Cardiac muscle cell (in vitro differentiated cells and primary cell): Measurements from ENCODE around the gene NAV1. TPM values are rescaled to one million over a fixed set of nuclear protein-coding genes. Genes with fewer than 3 reads are reported as not detected.

ENCODE experiments used
- DNase-seq, 2 donors: peaks; one replicate each; pipeline versions ENCODE4 v3.0.0 to v3.0.0-alpha.2; 2010 to 2017; ENCODE audit warnings: low read depth in 1 of 2, low spot score in 1 of 2
- H3K27ac ChIP-seq: fragments of 200-600 bp; sonication (generic); 2 replicates; pipeline ENCODE4 v1.5.1; 2016
- H3K27me3 ChIP-seq: fragments of 200-600 bp; sonication (generic); 2 replicates; pipeline ENCODE4 v1.6.0; 2016; ENCODE audit warnings: control low read depth
- H3K36me3 ChIP-seq: fragments of 200-600 bp; sonication (generic); 2 replicates; pipeline ENCODE4 v1.5.1; 2016; ENCODE audit warnings: control low read depth
- H3K4me1 ChIP-seq: fragments of 200-600 bp; sonication (generic); 2 replicates; pipeline ENCODE4 v1.8.1; 2017; ENCODE audit warnings: low read depth, mild to moderate bottlenecking, mixed run types
- H3K4me3 ChIP-seq: fragments of 200-600 bp; sonication (generic); 2 replicates; pipeline ENCODE4 v1.5.1; 2016; ENCODE audit warnings: mild to moderate bottlenecking
- H3K9me3 ChIP-seq: fragments of 200-600 bp; sonication (generic); 2 replicates; pipeline ENCODE4 v1.5.1; 2017; ENCODE audit warnings: low read depth, mild to moderate bottlenecking, control low read depth
- polyA plus RNA-seq: library from polyadenylated mRNA; unstranded; fragments of >200 nt; fragmentation: Nextera tagmentation; extraction: Ambion mirVana; gene quantifications from 2 replicates; pipeline ENCODE4 v1.2.1, GENCODE V29; 2016
- total RNA-seq: library from RNA; depleted of rRNA; stranded (reverse); fragments of >200 nt; gene quantifications from 2 replicates; pipeline ENCODE4 v1.2.3, GENCODE V29; 2016
- TF ChIP-seq, protein P1 (sequence below): IDR thresholded peaks from 2 replicates; pipeline ENCODE4 v1.5.1; 2012; ENCODE audit warnings: low read depth, mild to moderate bottlenecking, low read length

Gene NAV1
- total and polyA plus RNA-seq, 2 experiments from 2014 or later: 99.0 to 151 TPM

DNA sequence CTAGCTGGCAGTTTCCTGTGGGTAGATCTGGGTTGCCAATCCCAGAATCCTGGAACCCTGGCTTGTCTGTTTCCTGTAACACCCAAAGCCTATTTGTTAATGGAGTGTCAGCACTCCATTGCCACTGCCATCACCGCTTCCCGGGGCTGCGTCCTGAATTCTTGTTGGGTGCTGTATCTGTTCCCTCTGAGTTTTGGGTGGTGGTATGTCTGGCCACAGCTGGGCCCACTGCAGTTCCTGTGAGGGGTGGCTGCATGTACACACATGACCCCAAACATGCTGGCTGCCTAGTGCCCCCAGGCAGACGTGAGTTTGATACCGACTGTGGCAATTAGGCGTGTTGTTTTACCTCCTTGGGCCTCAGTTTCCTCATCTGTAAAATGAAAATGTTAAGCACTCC, 29.3 kb downstream of the NAV1 start:
- Histone ChIP-seq H3K4me3 (no peak overlapping the region), H3K27ac (no peak overlapping the region), H3K4me1 (no peaks in the 10 kb centered on the region), H3K36me3 (no peaks in the 10 kb centered on the region), H3K9me3 (no peaks in the 10 kb centered on the region), H3K27me3 (no peaks in the 10 kb centered on the region)
- no peak for DNase-seq
- TF ChIP-seq, protein P1, sequence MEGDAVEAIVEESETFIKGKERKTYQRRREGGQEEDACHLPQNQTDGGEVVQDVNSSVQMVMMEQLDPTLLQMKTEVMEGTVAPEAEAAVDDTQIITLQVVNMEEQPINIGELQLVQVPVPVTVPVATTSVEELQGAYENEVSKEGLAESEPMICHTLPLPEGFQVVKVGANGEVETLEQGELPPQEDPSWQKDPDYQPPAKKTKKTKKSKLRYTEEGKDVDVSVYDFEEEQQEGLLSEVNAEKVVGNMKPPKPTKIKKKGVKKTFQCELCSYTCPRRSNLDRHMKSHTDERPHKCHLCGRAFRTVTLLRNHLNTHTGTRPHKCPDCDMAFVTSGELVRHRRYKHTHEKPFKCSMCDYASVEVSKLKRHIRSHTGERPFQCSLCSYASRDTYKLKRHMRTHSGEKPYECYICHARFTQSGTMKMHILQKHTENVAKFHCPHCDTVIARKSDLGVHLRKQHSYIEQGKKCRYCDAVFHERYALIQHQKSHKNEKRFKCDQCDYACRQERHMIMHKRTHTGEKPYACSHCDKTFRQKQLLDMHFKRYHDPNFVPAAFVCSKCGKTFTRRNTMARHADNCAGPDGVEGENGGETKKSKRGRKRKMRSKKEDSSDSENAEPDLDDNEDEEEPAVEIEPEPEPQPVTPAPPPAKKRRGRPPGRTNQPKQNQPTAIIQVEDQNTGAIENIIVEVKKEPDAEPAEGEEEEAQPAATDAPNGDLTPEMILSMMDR: no peak

DNA sequence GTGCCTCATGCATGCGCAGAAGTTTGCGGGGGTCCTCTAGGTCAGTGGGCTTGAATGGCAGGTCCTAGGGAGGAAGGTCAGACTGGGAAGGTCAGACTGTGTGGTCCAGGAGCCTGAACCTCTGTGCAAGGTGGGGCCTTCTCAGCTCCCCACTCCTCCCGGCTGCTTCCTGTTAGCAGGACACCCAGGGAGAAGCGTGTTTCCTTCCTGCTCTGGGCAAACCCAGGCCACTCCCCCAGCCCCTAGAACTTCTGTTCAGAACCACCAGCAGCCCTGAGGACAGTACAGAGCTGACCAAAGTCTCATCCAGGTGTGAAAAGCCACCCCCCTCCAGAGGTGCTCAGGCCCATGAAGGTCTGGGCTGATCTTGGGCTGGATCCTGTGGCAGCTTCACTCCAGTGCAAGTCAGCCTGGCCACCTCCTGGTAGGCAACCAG, 29.9 kb downstream of the NAV1 start:
- TF ChIP-seq, protein P1: no peak
- no peak for DNase-seq
- no peaks in the 10 kb centered on the region for H3K36me3 ChIP-seq
- H3K4me3 ChIP-seq: no peak overlapping the region
- no peaks in the 10 kb centered on the region for H3K27me3 ChIP-seq
- H3K27ac ChIP-seq: no peak overlapping the region
- H3K4me1 ChIP-seq: peaks cover 3% of the 10 kb centered on the region
- no peaks in the 10 kb centered on the region for H3K9me3 ChIP-seq

DNA sequence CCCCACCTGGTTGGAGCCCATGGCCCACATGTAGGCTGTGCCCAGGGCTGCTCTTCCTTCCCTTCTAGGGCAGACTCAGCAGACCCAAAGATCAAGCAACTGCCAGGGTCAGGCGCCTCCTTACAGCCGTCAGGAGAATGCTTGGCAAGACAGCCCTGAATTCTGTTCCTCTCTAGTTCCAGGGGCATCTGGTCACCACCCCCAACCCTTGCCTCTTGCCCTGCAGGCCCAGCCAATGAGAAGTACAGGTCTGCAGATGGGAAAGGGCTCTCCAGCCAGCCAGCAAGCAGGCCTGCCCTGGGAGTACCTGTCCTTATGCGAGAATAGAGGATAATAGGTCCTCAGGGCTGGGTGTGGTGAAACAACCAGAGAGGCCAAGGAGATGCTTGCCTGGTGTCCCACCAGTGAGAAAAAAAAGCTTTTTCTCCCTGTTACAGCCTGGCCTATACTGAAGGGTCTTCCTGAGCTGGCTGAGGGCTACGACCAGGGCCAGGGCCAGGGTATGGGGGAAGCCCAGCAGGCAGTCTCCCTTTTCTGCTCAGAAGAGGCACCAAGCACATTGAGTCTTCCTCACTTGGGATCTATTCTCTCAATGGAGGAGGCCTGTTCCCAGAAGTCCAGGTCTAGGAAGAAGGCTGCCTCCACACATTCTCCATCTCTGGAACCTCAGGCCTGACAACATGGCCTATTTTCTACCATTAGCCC, 31.4 kb downstream of the NAV1 start:
- H3K27ac ChIP-seq: no peak overlapping the region
- TF ChIP-seq, protein P1: no peak
- no peaks in the 10 kb centered on the region for H3K36me3 ChIP-seq
- no peak for DNase-seq
- peaks cover 7% of the 10 kb centered on the region for H3K4me1 ChIP-seq
- H3K9me3 ChIP-seq: no peaks in the 10 kb centered on the region
- no peak overlapping the region for H3K4me3 ChIP-seq
- H3K27me3 ChIP-seq: no peaks in the 10 kb centered on the region

DNA sequence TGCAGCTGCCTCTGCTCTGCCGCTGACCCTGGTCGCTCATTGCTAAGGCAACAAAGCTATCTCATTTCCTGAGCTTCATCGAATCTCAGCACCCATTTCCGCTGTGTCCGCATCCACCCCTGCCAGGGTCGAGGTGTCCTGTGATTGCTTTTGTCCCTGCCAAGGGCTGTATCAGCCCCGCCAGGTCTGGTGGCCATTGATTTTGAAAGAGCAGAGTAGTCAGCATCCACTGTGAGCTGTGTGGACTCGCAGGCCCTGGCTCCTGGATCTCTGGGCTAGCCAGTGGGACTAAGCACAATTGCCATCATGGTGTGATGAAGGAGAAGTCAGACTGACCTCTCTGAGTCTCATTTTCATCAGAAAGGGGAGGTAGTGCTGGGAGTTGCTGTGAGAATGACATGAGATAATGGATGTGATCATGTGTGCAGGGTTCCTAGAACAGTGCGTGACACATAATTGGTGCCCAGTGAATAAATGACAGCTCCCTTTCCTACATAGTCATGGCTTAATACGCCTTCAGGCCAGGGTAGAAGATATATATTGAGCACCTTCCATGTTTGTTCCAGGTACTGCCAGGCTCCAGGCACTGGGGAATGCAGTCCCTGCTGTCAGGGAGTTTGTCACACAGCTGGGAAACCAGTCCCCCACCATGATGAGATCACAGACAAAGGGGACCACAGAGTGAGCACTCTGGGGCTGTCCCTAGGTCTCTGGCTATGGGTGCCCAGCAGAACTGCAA, 32.1 kb downstream of the NAV1 start:
- no peak overlapping the region for H3K4me3 ChIP-seq
- no peaks in the 10 kb centered on the region for H3K9me3 ChIP-seq
- H3K36me3 ChIP-seq: no peaks in the 10 kb centered on the region
- TF ChIP-seq, protein P1: no peak
- DNase-seq: no peak
- H3K27ac ChIP-seq: no peak overlapping the region
- no peaks in the 10 kb centered on the region for H3K27me3 ChIP-seq
- peaks cover 7% of the 10 kb centered on the region for H3K4me1 ChIP-seq

DNA sequence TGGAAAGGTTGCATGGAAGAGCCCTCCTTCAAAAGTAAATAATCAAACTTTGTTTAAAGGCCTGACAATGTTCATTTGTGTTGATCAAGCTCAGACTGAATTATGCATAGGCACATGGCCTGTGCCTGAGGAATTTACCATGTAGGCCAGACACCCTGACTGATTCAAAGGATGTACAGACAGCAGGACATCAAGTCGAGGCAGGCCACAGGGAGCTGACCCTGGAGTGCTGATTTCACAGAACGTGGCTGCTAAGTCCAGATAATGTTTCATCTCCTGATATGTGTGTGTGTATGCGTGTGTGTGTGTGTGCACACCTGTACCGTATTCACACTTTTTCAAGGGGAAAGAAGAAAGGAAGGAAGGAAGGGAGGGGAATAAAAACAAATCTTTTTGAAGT, 34.1 kb downstream of the NAV1 start:
- Histone ChIP-seq H3K36me3 (no peaks in the 10 kb centered on the region), H3K4me3 (no peak overlapping the region), H3K4me1 (peaks cover 7% of the 10 kb centered on the region), H3K9me3 (no peaks in the 10 kb centered on the region), H3K27me3 (no peaks in the 10 kb centered on the region), H3K27ac (no peak overlapping the region)
- DNase-seq: no peak
- TF ChIP-seq, protein P1: no peak
